HepG2 (cell line): ENCODE data around the gene KRTAP3-2. TPM values are rescaled to one million over a fixed set of nuclear protein-coding genes. Genes with fewer than 3 reads are reported as not detected.

Experiments used
- BRCA1 ChIP-seq: sonication (generic); formaldehyde crosslinking; IDR thresholded peaks from 2 replicates; pipeline ENCODE4 v1.4.0; 2020; ENCODE audit warnings: missing genetic modification reagents
- CEBPG ChIP-seq: IDR thresholded peaks from 2 replicates; pipeline ENCODE4 v1.6.1; 2016
- HDAC1 ChIP-seq: sonication (generic); formaldehyde crosslinking; IDR thresholded peaks from 2 replicates; pipeline ENCODE4 v1.5.1; 2020; ENCODE audit warnings: mild to moderate bottlenecking, missing genetic modification reagents
- KDM5A ChIP-seq: fragments of 200-600 bp; sonication (generic); IDR thresholded peaks from 2 replicates; pipeline ENCODE4 v1.7.0; 2018; ENCODE audit warnings: antibody characterized with exemption, mild to moderate bottlenecking, low read length, borderline replicate concordance
- MED13 ChIP-seq: sonication (generic); formaldehyde crosslinking; IDR thresholded peaks from 2 replicates; pipeline ENCODE4 v1.5.0; 2020; ENCODE audit warnings: missing genetic modification reagents
- MEF2D ChIP-seq: sonication (generic); formaldehyde crosslinking; IDR thresholded peaks from 2 replicates; pipeline ENCODE4 v1.5.1; 2020; ENCODE audit warnings: mild to moderate bottlenecking, missing genetic modification reagents
- MEIS2 ChIP-seq: sonication (generic); formaldehyde crosslinking; IDR thresholded peaks from 2 replicates; pipeline ENCODE4 v1.9.0; 2021; ENCODE audit warnings: mild to moderate bottlenecking, missing genetic modification reagents
- MIXL1 ChIP-seq: IDR thresholded peaks from 2 replicates; pipeline ENCODE4 v1.6.1; 2016
- MXI1 ChIP-seq: IDR thresholded peaks from 3 replicates; pipeline ENCODE4 v1.6.1; 2012; ENCODE audit warnings: low read depth, low read length, inconsistent platforms, borderline replicate concordance
- MZF1 ChIP-seq: sonication (generic); formaldehyde crosslinking; IDR thresholded peaks from 2 replicates; pipeline ENCODE4 v1.8.1; 2023; ENCODE audit warnings: mild to moderate bottlenecking, missing genetic modification reagents, borderline replicate concordance
- PLRG1 ChIP-seq: fragments of 450-650 bp; conservative IDR thresholded peaks from 2 replicates; pipeline ENCODE4 v1.6.1; 2016
- RNF2 ChIP-seq: fragments of 450-650 bp; conservative IDR thresholded peaks from 2 replicates; pipeline ENCODE4 v1.6.1; 2016; ENCODE audit warnings: low read depth
- SALL1 ChIP-seq: sonication (generic); formaldehyde crosslinking; IDR thresholded peaks from 2 replicates; pipeline ENCODE4 v1.8.0; 2022; ENCODE audit warnings: mild to moderate bottlenecking, missing genetic modification reagents
- SNAI1 ChIP-seq: sonication (generic); formaldehyde crosslinking; IDR thresholded peaks from 2 replicates; pipeline ENCODE4 v1.5.0; 2020; ENCODE audit warnings: mild to moderate bottlenecking, missing genetic modification reagents, borderline replicate concordance
- SP140L ChIP-seq: sonication (generic); formaldehyde crosslinking; IDR thresholded peaks from 2 replicates; pipeline ENCODE4 v1.4.0; 2020; ENCODE audit warnings: missing genetic modification reagents, borderline replicate concordance
- ZBTB8A ChIP-seq: sonication (generic); formaldehyde crosslinking; IDR thresholded peaks from 2 replicates; pipeline ENCODE4 v1.4.0; 2020; ENCODE audit warnings: mild to moderate bottlenecking, low read depth, missing genetic modification reagents, borderline replicate concordance
- ZNF550 ChIP-seq: sonication (generic); formaldehyde crosslinking; IDR thresholded peaks from 2 replicates; pipeline ENCODE4 v1.4.0; 2020; ENCODE audit warnings: mild to moderate bottlenecking, missing genetic modification reagents, borderline replicate concordance
- ZNF703 ChIP-seq: sonication (generic); formaldehyde crosslinking; IDR thresholded peaks from 2 replicates; pipeline ENCODE4 v1.5.1; 2020; ENCODE audit warnings: missing genetic modification reagents, mild to moderate bottlenecking, moderate library complexity, borderline replicate concordance
- ZNF713 ChIP-seq: sonication (generic); formaldehyde crosslinking; IDR thresholded peaks from 2 replicates; pipeline ENCODE4 v1.4.0; 2020; ENCODE audit warnings: mild to moderate bottlenecking, missing genetic modification reagents
- ZNF75D ChIP-seq: sonication (generic); formaldehyde crosslinking; IDR thresholded peaks from 2 replicates; pipeline ENCODE4 v1.8.1; 2023; ENCODE audit warnings: missing genetic modification reagents, mild to moderate bottlenecking, borderline replicate concordance
- polyA plus RNA-seq, 8 experiments: library from polyadenylated mRNA; depleted of rRNA in 3 of 8; stranded (reverse) in 7 of 8; unstranded in 1 of 8; fragments of >200 nt; fragmentation: Illumina TruSeq in 4 of 8; extraction: Trizol in 4 of 8; gene quantifications; 2 replicates each; pipeline versions ENCODE4 v1.2.1 to v1.2.3, GENCODE V29; 2011 to 2016; ENCODE audit warnings: low read depth in 4 of 8, missing spikeins in 1 of 8, mixed read lengths in 1 of 8; ENCODE audit not compliant: insufficient read depth in 1 of 8
- total RNA-seq, 5 experiments: library from RNA; depleted of rRNA; stranded (reverse); fragments of >200 nt; fragmentation: Illumina TruSeq; extraction: Trizol; gene quantifications; 2 replicates each; pipeline ENCODE4 v1.2.3, GENCODE V29; 2016; ENCODE audit warnings: low read depth in 1 of 5
- TF ChIP-seq, protein P1 (sequence below): sonication (generic); formaldehyde crosslinking; IDR thresholded peaks from 2 replicates; pipeline ENCODE4 v1.4.0; 2020; ENCODE audit warnings: missing genetic modification reagents, borderline replicate concordance
- TF ChIP-seq, protein P2 (sequence below): sonication (generic); formaldehyde crosslinking; IDR thresholded peaks from 2 replicates; pipeline ENCODE4 v1.4.0; 2020; ENCODE audit warnings: mild to moderate bottlenecking, missing genetic modification reagents
- TF ChIP-seq, protein P3 (sequence below): sonication (generic); formaldehyde crosslinking; IDR thresholded peaks from 2 replicates; pipeline ENCODE4 v1.4.0; 2020; ENCODE audit warnings: missing genetic modification reagents
- TF ChIP-seq, protein P4 (sequence below): sonication (generic); formaldehyde crosslinking; IDR thresholded peaks from 2 replicates; pipeline ENCODE4 v1.4.0; 2020; ENCODE audit warnings: missing genetic modification reagents, mild to moderate bottlenecking, borderline replicate concordance

The KRTAP3-2 gene
- total and polyA plus RNA-seq, 2 of the 13 experiments (the other 11 are each of a cell fraction or from before 2014, with no cell fraction given): not detected

DNA sequence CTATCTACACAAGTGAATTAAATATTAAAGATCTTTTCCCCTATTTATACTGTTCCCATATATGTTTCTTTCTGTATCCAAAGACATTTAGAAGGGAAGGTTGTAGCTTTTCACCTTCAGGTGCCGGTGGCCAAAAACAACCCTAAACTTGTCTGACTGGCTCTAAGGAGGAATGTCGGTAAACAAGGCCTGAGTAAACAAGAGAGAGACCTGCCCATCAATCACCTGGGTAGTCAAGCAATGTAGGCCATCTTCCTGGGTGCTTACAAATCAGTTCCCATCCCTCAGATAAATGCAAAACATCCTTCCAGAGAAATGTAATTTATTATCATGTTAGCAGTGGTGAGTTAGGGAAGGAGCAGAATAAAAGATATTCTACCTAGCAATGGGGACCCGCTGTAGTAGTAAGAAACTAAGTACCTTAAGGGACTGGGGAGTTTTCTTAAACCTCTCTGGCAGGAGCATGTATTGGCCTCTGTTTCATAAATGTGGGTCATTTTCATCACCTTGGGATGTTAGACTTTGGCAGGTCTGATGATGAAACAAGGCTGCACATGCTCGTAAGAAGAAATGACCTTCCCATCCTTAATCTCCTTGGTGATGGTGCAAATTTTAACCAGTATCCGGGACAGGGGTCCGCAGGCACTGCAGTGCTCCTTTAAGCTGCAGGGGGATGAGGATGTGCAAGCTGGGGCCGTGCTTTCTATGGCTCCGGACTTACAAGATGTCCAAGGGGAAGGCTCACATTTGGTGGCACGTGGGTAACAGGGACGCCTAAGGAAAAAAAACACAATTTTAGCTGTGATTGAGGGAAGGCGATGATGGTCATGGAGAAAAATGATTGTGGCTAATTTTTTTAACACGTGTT lies 41.4 kb downstream of the KRTAP3-2 start (continued):
- no peak for TF ChIP-seq ZNF550
- TF ChIP-seq, protein P1, sequence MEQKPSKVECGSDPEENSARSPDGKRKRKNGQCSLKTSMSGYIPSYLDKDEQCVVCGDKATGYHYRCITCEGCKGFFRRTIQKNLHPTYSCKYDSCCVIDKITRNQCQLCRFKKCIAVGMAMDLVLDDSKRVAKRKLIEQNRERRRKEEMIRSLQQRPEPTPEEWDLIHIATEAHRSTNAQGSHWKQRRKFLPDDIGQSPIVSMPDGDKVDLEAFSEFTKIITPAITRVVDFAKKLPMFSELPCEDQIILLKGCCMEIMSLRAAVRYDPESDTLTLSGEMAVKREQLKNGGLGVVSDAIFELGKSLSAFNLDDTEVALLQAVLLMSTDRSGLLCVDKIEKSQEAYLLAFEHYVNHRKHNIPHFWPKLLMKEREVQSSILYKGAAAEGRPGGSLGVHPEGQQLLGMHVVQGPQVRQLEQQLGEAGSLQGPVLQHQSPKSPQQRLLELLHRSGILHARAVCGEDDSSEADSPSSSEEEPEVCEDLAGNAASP (CRISPR knock-in tag): peak; percentile 76; the same call in 1 of the 2 replicates
- TF ChIP-seq KDM5A: no peak
- no peak for TF ChIP-seq MXI1
- TF ChIP-seq MZF1: no peak
- TF ChIP-seq, protein P2, sequence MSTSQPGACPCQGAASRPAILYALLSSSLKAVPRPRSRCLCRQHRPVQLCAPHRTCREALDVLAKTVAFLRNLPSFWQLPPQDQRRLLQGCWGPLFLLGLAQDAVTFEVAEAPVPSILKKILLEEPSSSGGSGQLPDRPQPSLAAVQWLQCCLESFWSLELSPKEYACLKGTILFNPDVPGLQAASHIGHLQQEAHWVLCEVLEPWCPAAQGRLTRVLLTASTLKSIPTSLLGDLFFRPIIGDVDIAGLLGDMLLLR (CRISPR knock-in tag): no peak
- no peak for TF ChIP-seq MEF2D (CRISPR knock-in tag)
- TF ChIP-seq SP140L (CRISPR knock-in tag): no peak
- TF ChIP-seq MIXL1: peak; percentile 81
- no peak for TF ChIP-seq SNAI1 (CRISPR knock-in tag)
- TF ChIP-seq, protein P3, sequence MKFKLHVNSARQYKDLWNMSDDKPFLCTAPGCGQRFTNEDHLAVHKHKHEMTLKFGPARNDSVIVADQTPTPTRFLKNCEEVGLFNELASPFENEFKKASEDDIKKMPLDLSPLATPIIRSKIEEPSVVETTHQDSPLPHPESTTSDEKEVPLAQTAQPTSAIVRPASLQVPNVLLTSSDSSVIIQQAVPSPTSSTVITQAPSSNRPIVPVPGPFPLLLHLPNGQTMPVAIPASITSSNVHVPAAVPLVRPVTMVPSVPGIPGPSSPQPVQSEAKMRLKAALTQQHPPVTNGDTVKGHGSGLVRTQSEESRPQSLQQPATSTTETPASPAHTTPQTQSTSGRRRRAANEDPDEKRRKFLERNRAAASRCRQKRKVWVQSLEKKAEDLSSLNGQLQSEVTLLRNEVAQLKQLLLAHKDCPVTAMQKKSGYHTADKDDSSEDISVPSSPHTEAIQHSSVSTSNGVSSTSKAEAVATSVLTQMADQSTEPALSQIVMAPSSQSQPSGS: peak; percentile 73; the same call in 1 of the 2 replicates
- TF ChIP-seq ZBTB8A (CRISPR knock-in tag): no peak
- TF ChIP-seq CEBPG: peak; percentile 61
- TF ChIP-seq, protein P4, sequence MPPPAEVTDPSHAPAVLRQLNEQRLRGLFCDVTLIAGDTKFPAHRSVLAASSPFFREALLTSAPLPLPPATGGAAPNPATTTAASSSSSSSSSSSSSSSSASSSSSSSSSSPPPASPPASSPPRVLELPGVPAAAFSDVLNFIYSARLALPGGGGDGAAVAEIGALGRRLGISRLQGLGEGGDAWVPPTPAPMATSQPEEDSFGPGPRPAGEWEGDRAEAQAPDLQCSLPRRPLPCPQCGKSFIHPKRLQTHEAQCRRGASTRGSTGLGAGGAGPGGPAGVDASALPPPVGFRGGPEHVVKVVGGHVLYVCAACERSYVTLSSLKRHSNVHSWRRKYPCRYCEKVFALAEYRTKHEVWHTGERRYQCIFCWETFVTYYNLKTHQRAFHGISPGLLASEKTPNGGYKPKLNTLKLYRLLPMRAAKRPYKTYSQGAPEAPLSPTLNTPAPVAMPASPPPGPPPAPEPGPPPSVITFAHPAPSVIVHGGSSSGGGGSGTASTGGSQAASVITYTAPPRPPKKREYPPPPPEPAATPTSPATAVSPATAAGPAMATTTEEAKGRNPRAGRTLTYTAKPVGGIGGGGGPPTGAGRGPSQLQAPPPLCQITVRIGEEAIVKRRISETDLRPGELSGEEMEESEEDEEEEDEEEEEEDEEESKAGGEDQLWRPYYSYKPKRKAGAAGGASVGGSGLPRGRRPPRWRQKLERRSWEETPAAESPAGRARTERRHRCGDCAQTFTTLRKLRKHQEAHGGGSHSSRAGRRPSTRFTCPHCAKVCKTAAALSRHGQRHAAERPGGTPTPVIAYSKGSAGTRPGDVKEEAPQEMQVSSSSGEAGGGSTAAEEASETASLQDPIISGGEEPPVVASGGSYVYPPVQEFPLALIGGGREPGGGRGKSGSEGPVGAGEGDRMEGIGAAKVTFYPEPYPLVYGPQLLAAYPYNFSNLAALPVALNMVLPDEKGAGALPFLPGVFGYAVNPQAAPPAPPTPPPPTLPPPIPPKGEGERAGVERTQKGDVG (CRISPR knock-in tag): no peak
- TF ChIP-seq ZNF75D (CRISPR knock-in tag): no peak
- no peak for TF ChIP-seq RNF2
- no peak for TF ChIP-seq ZNF703 (CRISPR knock-in tag)
- no peak for TF ChIP-seq ZNF713 (CRISPR knock-in tag)
- no peak for TF ChIP-seq PLRG1
- TF ChIP-seq HDAC1: no peak; the same call in 1 of the 2 replicates
- TF ChIP-seq MED13 (CRISPR knock-in tag): peak; percentile 71; the same call in 1 of the 2 replicates
- peak; percentile 56; the same call in 1 of the 2 replicates for TF ChIP-seq SALL1 (CRISPR knock-in tag)
- 0 out of 2 replicates have a peak, but pooled peaks have one; percentile 28 for TF ChIP-seq BRCA1 (CRISPR knock-in tag)
- TF ChIP-seq MEIS2: peak; percentile 100
